Neural cell (in vitro differentiated cells): ENCODE results near the gene ABCB6. TPM values are rescaled to one million over a fixed set of nuclear protein-coding genes. Genes with fewer than 3 reads are reported as not detected.

ENCODE experiments used
- H2AFZ ChIP-seq: fragments of 200-600, 300-800 bp; sonication (generic), shearing (Covaris generic); 2 replicates; pipeline ENCODE4 v1.6.0; 2014; ENCODE audit warnings: low read depth, mild to moderate bottlenecking, antibody characterized with exemption, low read length, moderate library complexity
- H3F3A ChIP-seq: fragments of 200-600 bp; shearing (Covaris generic); 2 replicates; pipeline ENCODE4 v1.6.1; 2016; ENCODE audit warnings: mild to moderate bottlenecking, moderate library complexity, mixed read lengths, antibody characterized with exemption, low read length; ENCODE audit not compliant: insufficient read depth, poor library complexity, severe bottlenecking
- H3K27ac ChIP-seq: fragments of 200-600, 300-800 bp; sonication (generic), shearing (Covaris generic); 2 replicates; pipeline ENCODE4 v1.5.1; 2014; ENCODE audit warnings: mild to moderate bottlenecking, low read length, moderate library complexity
- H3K27me3 ChIP-seq: fragments of 300-800, 200-600 bp; sonication (generic), shearing (Covaris generic); 2 replicates; pipeline ENCODE4 v1.6.0; 2014; ENCODE audit warnings: mild to moderate bottlenecking, low read depth, low read length, moderate library complexity; ENCODE audit not compliant: insufficient read depth
- H3K36me3 ChIP-seq: fragments of 300-800, 200-600 bp; sonication (generic), shearing (Covaris generic); 2 replicates; pipeline ENCODE4 v1.5.1; 2014; ENCODE audit warnings: mild to moderate bottlenecking, antibody characterized with exemption, low read length, moderate library complexity; ENCODE audit not compliant: insufficient read depth
- H3K4me2 ChIP-seq: fragments of 300-800, 200-600 bp; sonication (generic), shearing (Covaris generic); 2 replicates; pipeline ENCODE4 v1.6.0; 2014; ENCODE audit warnings: mild to moderate bottlenecking, low read length
- H3K4me3 ChIP-seq: fragments of 300-800, 200-600 bp; sonication (generic), shearing (Covaris generic); 2 replicates; pipeline ENCODE4 v1.5.1; 2014; ENCODE audit warnings: mild to moderate bottlenecking, low read length, moderate library complexity
- H3K79me2 ChIP-seq: fragments of 200-600 bp; shearing (Covaris generic); replicated peaks from 2 replicates; pipeline ENCODE4 v1.6.0; 2014; ENCODE audit warnings: mild to moderate bottlenecking, low read length, moderate library complexity; ENCODE audit not compliant: insufficient read depth
- H3K9ac ChIP-seq: fragments of 300-800, 200-600 bp; sonication (generic), shearing (Covaris generic); 2 replicates; pipeline ENCODE4 v1.6.1; 2016; ENCODE audit warnings: mild to moderate bottlenecking, low read length, mixed read lengths
- H3K9me2 ChIP-seq: fragments of 200-600 bp; shearing (Covaris generic); 2 replicates; pipeline ENCODE4 v1.6.1; 2016; ENCODE audit warnings: mild to moderate bottlenecking, low read length, mixed read lengths; ENCODE audit not compliant: insufficient read depth
- H3K9me3 ChIP-seq: fragments of 200-600, 300-800 bp; sonication (generic), shearing (Covaris generic); 2 replicates; pipeline ENCODE4 v1.6.1; 2016; ENCODE audit warnings: mild to moderate bottlenecking, mixed run types, low read length, moderate library complexity, mixed read lengths
- H4K20me1 ChIP-seq: fragments of 200-600 bp; shearing (Covaris generic); 2 replicates; pipeline ENCODE4 v1.6.1; 2016; ENCODE audit warnings: mild to moderate bottlenecking, mixed run types; ENCODE audit not compliant: insufficient read depth
- CTCF ChIP-seq: fragments of 450-650 bp; IDR thresholded peaks from 2 replicates; pipeline ENCODE4 v1.5.1; 2014; ENCODE audit warnings: antibody characterized with exemption, mild to moderate bottlenecking, moderate library complexity; ENCODE audit not compliant: poor library complexity, severe bottlenecking
- EP300 ChIP-seq: fragments of 450-650 bp; conservative IDR thresholded peaks from 2 replicates; pipeline ENCODE4 v1.6.1; 2014; ENCODE audit warnings: antibody characterized with exemption, mild to moderate bottlenecking, moderate library complexity; ENCODE audit not compliant: poor library complexity, severe bottlenecking
- EZH2 ChIP-seq: fragments of 200-600, 300-800 bp; shearing (Covaris generic), sonication (generic); IDR thresholded peaks from 2 replicates; pipeline ENCODE4 v1.6.1; 2014; ENCODE audit warnings: antibody characterized with exemption, low read length, borderline replicate concordance, mild to moderate bottlenecking; ENCODE audit not compliant: insufficient read depth, poor library complexity, severe bottlenecking
- MXI1 ChIP-seq: fragments of 450-650 bp; conservative IDR thresholded peaks from 2 replicates; pipeline ENCODE4 v1.6.1; 2014; ENCODE audit warnings: antibody characterized with exemption, mild to moderate bottlenecking; ENCODE audit not compliant: poor library complexity, severe bottlenecking
- POLR2AphosphoS5 ChIP-seq: IDR thresholded peaks from 2 replicates; pipeline ENCODE4 v1.6.1; 2012
- RAD21 ChIP-seq: fragments of 450-650 bp; conservative IDR thresholded peaks from 2 replicates; pipeline ENCODE4 v1.6.1; 2014; ENCODE audit warnings: antibody characterized with exemption, mild to moderate bottlenecking, moderate library complexity
- REST ChIP-seq: IDR thresholded peaks from 2 replicates; pipeline ENCODE4 v1.6.1; 2012; ENCODE audit warnings: borderline replicate concordance
- TAF1 ChIP-seq: IDR thresholded peaks from 2 replicates; pipeline ENCODE4 v1.6.1; 2012; ENCODE audit warnings: low read depth
- polyA plus RNA-seq: library from polyadenylated mRNA; depleted of rRNA; stranded (reverse); fragments of >200 nt; gene quantifications from 2 replicates; pipeline ENCODE4 v1.2.3, GENCODE V29; 2014

The ABCB6 gene
- polyA plus RNA-seq, 1 donor from 2014 or later: 28.1 TPM

GRCh38 chr2:219210886-219211362, 7.8 kb downstream of the ABCB6 start:
- H3K36me3 ChIP-seq: no peaks in the 10 kb centered on the region
- no peak overlapping the region for H2AFZ ChIP-seq
- H3K9me3 ChIP-seq: no peaks in the 10 kb centered on the region
- no peaks in the 10 kb centered on the region for H3F3A ChIP-seq
- no peaks in the 10 kb centered on the region for H4K20me1 ChIP-seq
- H3K9me2 ChIP-seq: no peaks in the 10 kb centered on the region
- no peaks in the 10 kb centered on the region for H3K27me3 ChIP-seq
- H3K27ac ChIP-seq: no peak overlapping the region
- no peak overlapping the region for H3K4me2 ChIP-seq
- no peak overlapping the region for H3K4me3 ChIP-seq
- H3K79me2 ChIP-seq: no peaks in the 10 kb centered on the region
- no peak overlapping the region for H3K9ac ChIP-seq
- TF ChIP-seq POLR2AphosphoS5: no peak
- TF ChIP-seq REST: no peak
- TF ChIP-seq EP300: no peak
- TF ChIP-seq RAD21: no peak
- no peak for TF ChIP-seq MXI1
- TF ChIP-seq TAF1: no peak
- no peak for TF ChIP-seq CTCF
- no peak for TF ChIP-seq EZH2

- Histone ChIP-seq H3K27ac (no peak overlapping the region), H4K20me1 (no peaks in the 10 kb centered on the region), H3K79me2 (no peaks in the 10 kb centered on the region), H3K9me3 (no peaks in the 10 kb centered on the region), H3K27me3 (no peaks in the 10 kb centered on the region), H3K4me2 (no peak overlapping the region), H3K36me3 (no peaks in the 10 kb centered on the region), H3K4me3 (no peak overlapping the region), H2AFZ (no peak overlapping the region), H3K9me2 (no peaks in the 10 kb centered on the region), H3F3A (no peaks in the 10 kb centered on the region), H3K9ac (no peak overlapping the region)
- no peak for TF ChIP-seq REST
These were observed 8.4 kb downstream of the ABCB6 start for GRCh38 chr2:219210196-219210885.
